NCI-H2171 (cell line): ENCODE results near the gene TSPAN12.
"Not testable (repeated sequence)": the region's sequence is repeated elsewhere in the genome, so short reads cannot be mapped to it uniquely, and the experiment has no call there.

Experiments
- DNase-seq: peaks from one replicate; lab custom pipeline; 2025; lab: John Stamatoyannopoulos, UW

Gene TSPAN12

GRCh38 chr7:120857588-120858573, at the start of gene TSPAN12:
TSS of gene TSPAN12 (minus strand) at chr7:120858144. CDS start at chr7:120856763, 1,381 bp downstream.
- DNase-seq: peak; percentile 27

- no peak for DNase-seq
Observed at GRCh38 chr7:120898715-120899499, 41.0 kb upstream of the TSPAN12 start.

- not testable (repeated sequence) for DNase-seq
Observed at GRCh38 chr7:120895253-120895652, 37.3 kb upstream of the TSPAN12 start.

- DNase-seq: not testable (repeated sequence)
Observed at GRCh38 chr7:120885602-120886001, 27.7 kb upstream of the TSPAN12 start.

- DNase-seq: no peak
Observed at GRCh38 chr7:120877701-120878100, 19.8 kb upstream of the TSPAN12 start.

- no peak for DNase-seq
Observed at GRCh38 chr7:120876922-120877321, 19.0 kb upstream of the TSPAN12 start.

- DNase-seq: no peak
Observed at GRCh38 chr7:120874722-120875121, 16.8 kb upstream of the TSPAN12 start.

GRCh38 chr7:120874016-120874415, 16.1 kb upstream of the TSPAN12 start:
- no peak for DNase-seq

- no peak for DNase-seq
Observed at GRCh38 chr7:120873401-120873800, 15.5 kb upstream of the TSPAN12 start.

GRCh38 chr7:120869700-120870099, 11.8 kb upstream of the TSPAN12 start:
- DNase-seq: no peak

GRCh38 chr7:120867932-120868331, 10.0 kb upstream of the TSPAN12 start:
- DNase-seq: no peak

GRCh38 chr7:120865191-120865981, 7.4 kb upstream of the TSPAN12 start:
- no peak for DNase-seq

GRCh38 chr7:120864141-120864900, 6.4 kb upstream of the TSPAN12 start:
- DNase-seq: no peak

GRCh38 chr7:120862987-120863590, 5.1 kb upstream of the TSPAN12 start:
- no peak for DNase-seq

GRCh38 chr7:120860156-120860555, 2.2 kb upstream of the TSPAN12 start:
- DNase-seq: no peak

- no peak for DNase-seq
Observed at GRCh38 chr7:120859459-120859858, 1.5 kb upstream of the TSPAN12 start.

GRCh38 chr7:120856621-120857352, 1.2 kb downstream of the TSPAN12 start:
- no peak for DNase-seq

GRCh38 chr7:120856198-120856597, 1.7 kb downstream of the TSPAN12 start:
- DNase-seq: no peak

- DNase-seq: no peak
Observed at GRCh38 chr7:120852700-120853099, 5.2 kb downstream of the TSPAN12 start.

GRCh38 chr7:120843109-120843508, 14.8 kb downstream of the TSPAN12 start:
- no peak for DNase-seq
